ENCODE results near the gene FXYD5.

FXYD5 gene

GRCh38 chr19:35135389-35135909 lies 19.1 kb upstream of the FXYD5 start:
- H3K4me3 ChIP-seq (ENCODE audit: low read depth, low read length), result no peak overlapping the region
- DNase-seq (ENCODE audit: low read depth), result no peak

- no peak for DNase-seq (ENCODE audit: low read depth)
- no peak overlapping the region for H3K4me3 ChIP-seq (ENCODE audit: low read depth, low read length)
These were observed 18.3 kb upstream of the FXYD5 start for GRCh38 chr19:35136231-35136630.

- no peak for DNase-seq (ENCODE audit: low read depth)
- no peak overlapping the region for H3K4me3 ChIP-seq (ENCODE audit: low read depth, low read length)
These were observed 17.4 kb upstream of the FXYD5 start for GRCh38 chr19:35136977-35137702.

GRCh38 chr19:35138305-35138892 lies 16.1 kb upstream of the FXYD5 start, which contains the start of gene FXYD1:
Gene FXYD1 (plus strand): TSS chr19:35138824. CDS start chr19:35140080, 1,256 bp downstream.
- DNase-seq (ENCODE audit: low read depth), result no peak
- H3K4me3 ChIP-seq (ENCODE audit: low read depth, low read length), result peak within 1 kb of the TSS; percentile 22

- DNase-seq (ENCODE audit: low read depth), result no peak
- no peak overlapping the region for H3K4me3 ChIP-seq (ENCODE audit: low read depth, low read length)
These were observed 14.2 kb upstream of the FXYD5 start for GRCh38 chr19:35140207-35140961.

- H3K4me3 ChIP-seq (ENCODE audit: low read depth, low read length), result peak overlapping the region; percentile 11
These were observed 13.3 kb upstream of the FXYD5 start for GRCh38 chr19:35140962-35141836.

GRCh38 chr19:35141837-35142605 lies 12.5 kb upstream of the FXYD5 start:
- H3K4me3 ChIP-seq (ENCODE audit: low read depth, low read length), result no peak overlapping the region
- no peak for DNase-seq (ENCODE audit: low read depth)

More at GRCh38 chr19:35140962-35141836, 13.3 kb upstream of the FXYD5 start:
- peak; percentile 67 for DNase-seq (ENCODE audit: low read depth)

- H3K4me3 ChIP-seq (ENCODE audit: low read depth, low read length), result peak overlapping the region; percentile 9
- DNase-seq (ENCODE audit: low read depth), result no peak
These were observed 11.8 kb upstream of the FXYD5 start for GRCh38 chr19:35142606-35143230.

- H3K4me3 ChIP-seq (ENCODE audit: low read depth, low read length), result peak within 1 kb of the TSS; percentile 22
- DNase-seq (ENCODE audit: low read depth), result no peak
These were observed 11.3 kb upstream of the FXYD5 start, which contains the start of gene FXYD7 for GRCh38 chr19:35143231-35143715. Gene FXYD7 (plus strand): TSS chr19:35143255. CDS start chr19:35143334, 79 bp downstream.

- no peak for DNase-seq (ENCODE audit: low read depth)
- no peak overlapping the region for H3K4me3 ChIP-seq (ENCODE audit: low read depth, low read length)
These were observed 10.7 kb upstream of the FXYD5 start for GRCh38 chr19:35143818-35144217.

- DNase-seq (ENCODE audit: low read depth), result no peak
- no peak overlapping the region for H3K4me3 ChIP-seq (ENCODE audit: low read depth, low read length)
These were observed 10.3 kb upstream of the FXYD5 start for GRCh38 chr19:35144259-35144599.

GRCh38 chr19:35144600-35145436 lies 9.7 kb upstream of the FXYD5 start:
- H3K4me3 ChIP-seq (ENCODE audit: low read depth, low read length), result no peak overlapping the region
- DNase-seq (ENCODE audit: low read depth), result no peak

- H3K4me3 ChIP-seq (ENCODE audit: low read depth, low read length), result no peak overlapping the region
- DNase-seq (ENCODE audit: low read depth), result no peak
These were observed 7.6 kb upstream of the FXYD5 start for GRCh38 chr19:35146746-35147459.

GRCh38 chr19:35149463-35149862 lies 5.1 kb upstream of the FXYD5 start:
- DNase-seq (ENCODE audit: low read depth), result no peak
- H3K4me3 ChIP-seq (ENCODE audit: low read depth, low read length), result no peak overlapping the region

GRCh38 chr19:35150445-35150844 lies 4.1 kb upstream of the FXYD5 start:
- H3K4me3 ChIP-seq (ENCODE audit: low read depth, low read length), result no peak overlapping the region
- no peak for DNase-seq (ENCODE audit: low read depth)

GRCh38 chr19:35151273-35152065 lies 3.1 kb upstream of the FXYD5 start:
- H3K4me3 ChIP-seq (ENCODE audit: low read depth, low read length), result no peak overlapping the region
- DNase-seq (ENCODE audit: low read depth), result no peak

Data from skeletal muscle cell (primary cell).